Urinary bladder (tissue), 4 donors: ENCODE results near the gene GSS. TPM values are rescaled to one million over a fixed set of nuclear protein-coding genes. Genes with fewer than 3 reads are reported as not detected.

Experiments
- DNase-seq: peaks from one replicate; pipeline ENCODE4 v3.0.0-alpha.2; 2015; ENCODE audit errors: extremely low spot score
- H3K27ac ChIP-seq: one replicate; pipeline ENCODE4 v1.5.1; 2013; ENCODE audit warnings: low read depth, mild to moderate bottlenecking, moderate library complexity
- H3K36me3 ChIP-seq: one replicate; pipeline ENCODE4 v1.6.1; 2013; ENCODE audit warnings: mild to moderate bottlenecking, moderate library complexity; ENCODE audit not compliant: insufficient read depth
- H3K4me1 ChIP-seq: one replicate; pipeline ENCODE4 v1.6.1; 2013; ENCODE audit warnings: mild to moderate bottlenecking, moderate library complexity; ENCODE audit not compliant: insufficient read depth
- H3K4me3 ChIP-seq: one replicate; pipeline ENCODE4 v1.5.1; 2013; ENCODE audit warnings: low read depth, low read length
- WGBS: extraction: QIAGEN DNeasy Blood & Tissue Kit; methylation state at CpG from one replicate; pipeline ENCODE4 v1.1.7; 2013; 5-methylcytosine and 5-hydroxymethylcytosine counted together
- polyA plus RNA-seq: library from polyadenylated mRNA; stranded (reverse); fragments of 200-250 nt; gene quantifications from one replicate; pipeline ENCODE4 v1.2.3, GENCODE V29; 2013
- total RNA-seq: library from RNA; depleted of rRNA; stranded (reverse); fragments of >200 nt; gene quantifications from one replicate; pipeline ENCODE4 v1.2.3, GENCODE V29; 2014
- donor health status: healthy with polysubstance abuse.
- donor health status: healthy.

GSS gene
- total and polyA plus RNA-seq, 2 donors = 24.9 to 27.2 TPM

DNA sequence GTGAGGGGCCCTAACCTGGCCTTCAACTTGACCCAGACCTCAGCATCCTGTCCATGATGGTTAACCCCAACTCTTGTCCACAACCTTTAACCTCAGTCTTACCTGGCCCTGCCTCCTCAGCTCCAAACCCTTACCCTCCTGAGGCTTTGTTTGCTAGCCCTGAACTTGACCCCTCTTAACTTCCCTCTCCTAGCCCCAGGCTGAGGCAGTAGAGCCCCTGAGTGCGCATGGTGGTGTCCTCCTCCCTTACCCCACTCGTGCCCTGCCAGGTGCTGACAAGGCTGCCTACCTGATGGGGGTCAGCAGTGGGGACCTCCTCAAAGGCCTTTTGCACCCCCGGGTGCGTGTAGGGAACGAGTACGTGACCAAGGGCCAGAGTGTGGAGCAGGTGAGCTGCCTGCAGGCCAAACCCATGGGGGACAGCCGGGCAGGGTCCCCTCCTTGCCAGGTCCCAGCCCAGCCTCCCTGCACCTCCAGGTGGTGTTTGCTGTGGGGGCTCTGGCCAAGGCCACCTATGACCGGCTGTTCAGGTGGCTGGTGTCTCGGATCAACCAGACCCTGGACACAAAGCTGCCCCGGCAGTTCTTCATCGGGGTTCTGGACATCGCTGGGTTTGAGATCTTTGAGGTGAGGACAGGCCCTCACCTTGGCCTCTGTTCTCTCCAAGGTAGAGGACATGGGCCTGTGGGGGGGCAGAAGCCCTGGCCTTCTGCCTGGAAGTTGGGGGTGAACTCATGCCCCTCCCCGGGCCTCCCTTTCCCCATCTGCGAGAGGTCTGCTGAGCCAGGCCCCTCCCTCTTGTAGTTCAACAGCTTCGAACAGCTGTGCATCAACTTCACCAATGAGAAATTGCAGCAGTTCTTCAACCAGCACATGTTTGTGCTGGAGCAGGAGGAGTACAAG, 31.9 kb upstream of the GSS start:
- Histone ChIP-seq H3K36me3 (no peaks in the 10 kb centered on the region), H3K4me3 (no peak overlapping the region), H3K27ac (no peak overlapping the region), H3K4me1 (no peaks in the 10 kb centered on the region)
- WGBS = 62% methylated on average over 15 of the region's 15 CpGs
- no peak for DNase-seq

DNA sequence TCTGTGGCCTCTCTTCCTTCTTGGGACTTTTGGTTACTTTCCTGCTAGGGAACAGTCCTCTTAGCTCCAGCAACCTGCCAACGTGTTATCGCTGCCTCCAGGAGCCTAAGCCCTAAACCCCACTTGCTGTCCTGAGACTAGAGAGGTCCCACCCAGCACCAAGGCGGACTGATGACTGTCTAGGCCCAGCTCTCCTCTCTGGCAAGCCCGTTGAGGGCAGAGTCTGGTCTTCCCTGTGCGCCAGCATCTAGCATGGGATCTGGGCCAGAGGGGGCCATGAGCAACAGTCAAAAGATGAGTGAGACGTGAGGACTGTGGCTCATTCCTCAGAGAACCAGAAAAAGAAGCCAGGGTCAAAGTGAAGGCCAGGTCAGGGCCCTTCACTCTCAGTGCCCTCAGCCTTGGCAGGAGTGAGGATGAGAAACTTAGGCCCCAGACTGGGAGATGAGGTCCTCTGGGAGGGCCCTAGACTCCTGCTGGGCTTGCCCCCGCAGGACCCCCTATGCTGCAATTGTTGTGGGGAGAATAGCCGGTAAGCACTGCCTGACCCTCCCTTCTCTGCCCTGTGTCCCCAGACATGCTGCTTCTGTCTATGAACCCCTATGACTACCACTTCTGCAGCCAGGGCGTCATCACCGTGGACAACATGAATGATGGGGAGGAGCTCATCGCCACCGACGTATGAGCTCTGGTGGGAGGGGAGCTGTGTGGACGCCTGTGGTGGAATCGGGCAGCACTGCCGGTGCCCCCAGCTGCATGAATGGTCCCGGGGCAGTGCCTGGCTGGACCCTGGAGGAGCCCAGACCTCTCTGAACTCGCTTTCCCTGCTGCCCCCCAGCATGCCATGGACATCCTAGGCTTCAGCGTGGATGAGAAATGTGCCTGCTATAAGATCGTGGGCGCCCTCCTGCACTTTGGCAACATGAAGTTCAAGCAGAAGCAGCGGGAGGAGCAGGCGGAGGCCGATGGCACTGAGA, 31.0 kb upstream of the GSS start:
- Histone ChIP-seq H3K4me1 (no peaks in the 10 kb centered on the region), H3K27ac (no peak overlapping the region), H3K4me3 (no peak overlapping the region), H3K36me3 (no peaks in the 10 kb centered on the region)
- no peak for DNase-seq
- WGBS = 71% methylated on average over 24 of the region's 24 CpGs

DNA sequence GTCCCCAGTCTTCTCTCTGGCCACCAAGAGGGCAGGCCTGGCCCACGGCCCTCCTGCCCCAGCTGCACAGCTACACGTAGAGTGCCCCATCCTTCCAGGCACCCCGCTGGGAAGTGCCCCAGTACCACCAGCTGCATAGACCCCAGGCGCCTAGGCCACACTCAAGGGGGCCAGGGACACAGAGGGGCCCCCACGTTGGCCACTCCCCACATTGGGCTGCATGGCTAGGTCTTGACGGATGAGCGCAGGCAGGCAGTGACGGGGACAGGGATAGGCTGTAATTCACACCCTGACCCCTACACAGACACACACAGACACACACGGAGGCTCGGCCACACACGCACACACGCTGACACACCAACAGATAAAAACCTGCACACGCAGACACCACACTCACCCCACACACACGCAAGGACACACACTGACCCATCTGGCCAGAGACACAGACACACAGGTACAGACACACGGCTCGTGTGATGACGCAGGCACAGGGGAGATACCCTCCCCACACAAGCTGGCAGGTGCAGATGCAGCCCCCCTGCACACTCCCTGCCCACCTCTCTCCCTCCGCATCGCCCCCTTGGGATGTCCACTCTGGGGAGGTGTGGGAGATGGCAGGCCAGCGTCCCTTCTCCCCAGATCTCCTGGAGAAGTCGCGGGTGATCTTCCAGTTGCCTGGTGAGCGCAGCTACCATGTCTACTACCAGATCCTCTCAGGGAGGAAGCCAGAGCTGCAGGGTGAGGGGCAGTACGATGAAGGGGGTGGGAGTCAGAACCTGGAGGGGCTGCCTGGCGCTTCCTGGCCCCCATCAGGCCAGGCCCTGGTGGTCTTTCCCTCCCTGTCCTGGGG, 30.1 kb upstream of the GSS start:
- DNase-seq = no peak
- Histone ChIP-seq H3K4me3 (no peak overlapping the region), H3K27ac (no peak overlapping the region), H3K36me3 (no peaks in the 10 kb centered on the region), H3K4me1 (no peaks in the 10 kb centered on the region)
- 70% methylated on average over 25 of the region's 25 CpGs for WGBS

DNA sequence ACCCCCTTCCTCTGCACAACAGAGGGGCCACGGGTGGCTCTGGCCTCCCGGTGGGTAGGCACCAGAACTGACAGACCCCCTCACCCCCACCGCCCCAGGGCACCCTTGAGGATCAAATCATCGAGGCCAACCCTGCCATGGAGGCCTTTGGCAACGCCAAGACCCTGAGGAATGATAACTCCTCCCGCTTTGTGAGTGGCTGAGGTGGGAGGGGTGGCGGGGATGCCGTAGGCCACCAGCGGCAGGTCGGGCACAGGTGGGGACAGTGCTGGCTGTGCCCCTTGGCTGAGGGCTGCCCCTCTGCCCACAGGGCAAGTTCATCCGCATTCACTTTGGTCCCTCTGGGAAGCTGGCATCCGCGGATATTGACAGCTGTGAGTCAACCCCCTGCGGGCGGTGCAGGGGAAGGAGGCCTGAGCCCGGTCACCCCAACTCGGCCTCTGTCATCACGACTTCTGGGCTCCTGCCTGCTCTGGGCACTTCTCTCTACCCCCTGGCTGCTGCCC, 29.2 kb upstream of the GSS start:
- Histone ChIP-seq H3K4me1 (no peaks in the 10 kb centered on the region), H3K27ac (no peak overlapping the region), H3K36me3 (no peaks in the 10 kb centered on the region), H3K4me3 (no peak overlapping the region)
- no peak for DNase-seq
- WGBS = 66% methylated on average over 18 of the region's 18 CpGs

DNA sequence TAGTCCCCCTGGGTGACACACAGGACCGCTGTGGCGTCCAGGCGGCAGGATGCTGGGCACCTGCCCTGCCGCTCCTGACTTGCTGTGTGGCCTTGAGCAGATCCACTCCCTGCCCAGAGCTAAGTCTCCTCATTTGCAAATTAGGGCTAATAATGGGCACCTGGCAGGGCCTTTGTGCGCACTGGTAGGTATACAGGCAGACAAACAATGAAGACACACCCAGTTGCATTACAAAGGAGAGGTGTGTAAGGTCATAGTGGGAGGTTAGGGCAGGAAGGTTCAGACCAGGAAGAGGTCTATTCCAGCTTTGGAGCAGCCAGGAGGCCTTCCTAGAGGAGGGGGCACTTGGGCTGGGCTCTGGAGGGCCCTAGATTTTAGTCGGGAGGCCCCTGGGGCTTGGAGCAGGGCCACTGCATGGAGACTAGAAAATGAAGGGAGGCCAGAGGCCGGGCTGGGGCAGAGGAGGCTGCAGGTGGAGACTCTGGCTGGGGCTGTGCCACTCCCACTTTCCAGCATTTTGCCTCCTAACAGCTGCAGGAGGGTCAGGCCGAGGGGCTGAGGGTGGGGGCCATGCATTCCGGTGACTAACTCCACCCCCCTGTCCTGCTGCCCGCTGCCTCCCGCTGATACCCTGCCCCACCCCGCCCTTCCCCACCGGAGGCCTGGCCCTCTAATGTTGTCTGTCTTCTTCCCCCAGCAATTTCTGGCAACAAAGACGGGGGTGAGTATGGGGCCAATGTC, 28.6 kb upstream of the GSS start:
- no peak overlapping the region for H3K27ac ChIP-seq
- H3K36me3 ChIP-seq = no peaks in the 10 kb centered on the region
- 18% methylated on average over 14 of the region's 14 CpGs for WGBS
- no peak for DNase-seq
- no peak overlapping the region for H3K4me3 ChIP-seq
- no peaks in the 10 kb centered on the region for H3K4me1 ChIP-seq

DNA sequence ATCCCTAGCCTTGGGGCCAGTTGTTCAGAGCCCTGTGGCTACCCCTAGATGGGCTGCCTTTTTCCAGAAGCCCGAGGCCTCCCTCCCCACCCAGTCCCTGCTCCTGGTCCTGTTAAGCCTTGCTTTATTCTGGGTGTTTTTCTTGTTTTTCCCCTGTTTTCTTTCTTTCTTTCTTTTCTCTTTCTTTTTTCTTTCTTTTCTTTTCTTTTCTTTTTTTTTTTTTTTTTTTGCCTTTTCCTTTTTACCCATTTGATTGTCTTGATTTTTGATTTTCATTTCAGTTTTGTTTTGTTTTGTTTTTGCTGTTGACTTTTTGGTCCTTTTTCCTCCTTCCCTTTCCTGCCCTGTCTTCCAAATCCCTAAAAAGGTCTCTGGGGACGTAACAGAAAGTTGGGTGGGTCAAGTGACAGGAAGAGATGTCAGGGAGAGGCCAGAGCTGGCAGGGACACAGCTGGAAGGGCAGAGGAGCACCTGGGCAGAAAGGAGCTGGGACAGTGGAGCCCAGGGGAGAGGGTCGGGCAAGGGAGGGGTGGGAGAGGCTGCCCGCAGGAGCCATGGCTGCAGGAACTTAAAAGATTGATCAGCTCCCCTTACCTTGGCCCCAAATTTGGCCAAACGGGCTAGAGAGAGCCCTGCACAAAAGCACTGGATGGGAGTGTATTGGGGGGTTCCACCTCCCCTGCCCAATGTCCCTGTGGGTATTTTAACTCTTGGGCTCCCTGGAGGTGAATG, 27.6 kb upstream of the GSS start:
- Histone ChIP-seq H3K4me1 (no peaks in the 10 kb centered on the region), H3K36me3 (no peaks in the 10 kb centered on the region), H3K4me3 (no peak overlapping the region), H3K27ac (no peak overlapping the region)
- 27% methylated on average over 5 of the region's 5 CpGs for WGBS
- DNase-seq = no peak

DNA sequence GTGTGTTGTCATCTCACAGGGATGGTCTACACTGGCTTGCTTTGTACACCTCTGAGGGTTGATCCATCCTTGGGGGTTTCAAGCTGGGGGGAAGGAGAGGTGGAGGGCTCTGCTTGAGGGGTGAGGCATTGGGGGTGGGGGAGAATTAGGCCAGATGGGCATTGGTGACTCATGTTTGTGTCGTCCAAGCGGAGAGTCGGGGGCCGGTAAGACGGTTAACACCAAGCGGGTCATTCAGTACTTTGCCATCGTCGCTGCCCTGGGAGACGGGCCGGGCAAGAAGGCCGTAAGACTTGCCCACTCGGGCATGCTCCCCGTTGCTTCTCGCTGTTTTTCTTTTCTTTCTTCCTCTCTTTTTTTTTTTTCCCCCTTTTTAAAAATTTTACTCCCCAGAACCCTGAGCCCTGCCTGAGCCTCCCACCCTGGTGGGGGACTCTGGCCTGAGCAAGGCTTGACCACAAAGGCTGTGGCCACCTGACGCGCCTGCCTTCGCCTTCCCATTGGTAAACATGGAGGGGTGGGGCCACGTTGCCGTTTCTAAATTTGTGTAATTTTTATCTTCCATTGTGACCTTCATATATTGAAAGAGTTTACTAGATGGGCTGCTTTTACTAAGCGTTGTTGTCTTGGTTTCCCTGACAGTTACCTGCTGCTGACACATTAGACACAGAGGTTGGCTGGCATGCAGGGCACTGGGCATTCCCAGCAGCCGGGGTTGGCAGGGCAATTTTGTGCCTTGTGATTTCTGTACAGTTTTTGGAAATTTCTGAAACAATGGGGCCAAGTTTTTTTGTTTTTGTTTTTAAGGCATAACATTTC, 26.9 kb upstream of the GSS start:
- Histone ChIP-seq H3K4me3 (no peak overlapping the region), H3K4me1 (no peaks in the 10 kb centered on the region), H3K36me3 (no peaks in the 10 kb centered on the region), H3K27ac (no peak overlapping the region)
- DNase-seq = no peak
- WGBS = 82% methylated on average over 21 of the region's 21 CpGs

DNA sequence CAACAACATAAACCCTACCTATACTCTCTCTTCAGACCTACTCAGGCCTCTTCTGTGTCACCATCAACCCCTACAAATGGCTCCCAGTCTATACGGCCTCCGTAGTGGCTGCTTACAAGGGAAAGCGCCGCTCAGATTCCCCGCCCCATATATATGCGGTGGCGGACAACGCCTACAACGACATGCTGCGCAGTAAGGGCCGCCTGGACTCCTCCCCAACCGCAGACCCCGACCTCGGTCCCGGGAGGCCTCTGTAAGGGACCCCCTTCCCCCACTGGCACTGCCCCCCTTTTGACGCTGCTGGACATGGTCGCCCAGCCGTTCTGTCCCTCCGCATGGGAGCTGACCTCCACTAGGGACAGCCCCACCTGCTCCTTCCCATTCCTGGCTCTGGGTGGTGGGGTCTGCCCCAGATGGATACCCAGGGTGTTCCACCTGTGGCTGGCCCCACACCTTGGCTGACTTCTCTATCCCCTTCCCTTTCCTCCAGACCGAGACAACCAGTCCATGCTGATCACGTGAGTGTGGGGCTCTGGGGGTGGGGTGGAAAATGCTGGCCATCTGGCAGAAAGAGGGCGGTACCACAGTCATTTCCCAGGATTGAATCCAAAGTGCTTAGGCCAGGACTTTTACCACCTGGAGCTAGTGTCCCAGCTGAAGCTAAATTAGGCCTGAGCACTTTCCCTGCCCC, 25.1 kb upstream of the GSS start:
- Histone ChIP-seq H3K4me1 (no peaks in the 10 kb centered on the region), H3K36me3 (no peaks in the 10 kb centered on the region), H3K4me3 (no peak overlapping the region), H3K27ac (no peak overlapping the region)
- DNase-seq = no peak
- WGBS = 82% methylated on average over 22 of the region's 22 CpGs

DNA sequence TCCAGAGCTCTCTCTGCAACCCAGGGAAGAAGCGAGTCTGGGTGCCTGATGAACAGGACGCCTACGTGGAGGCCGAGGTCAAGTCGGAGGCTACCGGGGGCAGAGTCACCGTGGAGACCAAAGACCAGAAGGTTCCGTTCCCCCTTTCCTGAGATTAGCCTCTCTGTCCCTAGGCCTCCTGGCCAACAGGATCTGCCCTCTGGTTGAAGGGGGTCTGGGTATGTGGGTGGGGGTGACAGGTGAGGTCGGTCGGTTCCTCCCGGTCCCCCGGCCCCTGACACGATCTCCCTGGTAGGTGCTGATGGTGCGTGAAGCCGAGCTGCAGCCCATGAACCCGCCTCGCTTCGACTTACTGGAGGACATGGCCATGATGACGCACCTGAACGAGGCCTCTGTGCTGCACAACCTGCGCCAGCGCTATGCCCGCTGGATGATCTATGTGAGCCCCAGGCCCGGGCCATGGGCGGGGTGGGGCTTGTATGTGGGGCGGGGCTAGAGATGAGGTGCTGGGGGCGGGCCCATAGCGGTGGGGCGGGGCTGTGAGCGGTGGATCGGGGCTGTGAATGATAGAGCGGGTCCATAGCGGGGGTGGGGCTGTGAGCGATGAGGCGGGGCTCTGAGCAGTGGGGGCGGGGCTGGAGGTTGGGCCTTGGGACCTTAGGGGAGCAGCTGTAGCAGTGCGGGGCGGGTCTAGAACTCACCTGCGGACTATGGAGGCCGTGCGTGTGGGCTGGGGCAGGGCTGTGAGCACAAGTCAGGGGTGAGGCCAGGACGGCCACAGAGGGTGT, 24.0 kb upstream of the GSS start:
- DNase-seq = no peak
- Histone ChIP-seq H3K4me1 (no peaks in the 10 kb centered on the region), H3K4me3 (no peak overlapping the region), H3K36me3 (no peaks in the 10 kb centered on the region), H3K27ac (no peak overlapping the region)
- 69% methylated on average over 42 of the region's 42 CpGs for WGBS

DNA sequence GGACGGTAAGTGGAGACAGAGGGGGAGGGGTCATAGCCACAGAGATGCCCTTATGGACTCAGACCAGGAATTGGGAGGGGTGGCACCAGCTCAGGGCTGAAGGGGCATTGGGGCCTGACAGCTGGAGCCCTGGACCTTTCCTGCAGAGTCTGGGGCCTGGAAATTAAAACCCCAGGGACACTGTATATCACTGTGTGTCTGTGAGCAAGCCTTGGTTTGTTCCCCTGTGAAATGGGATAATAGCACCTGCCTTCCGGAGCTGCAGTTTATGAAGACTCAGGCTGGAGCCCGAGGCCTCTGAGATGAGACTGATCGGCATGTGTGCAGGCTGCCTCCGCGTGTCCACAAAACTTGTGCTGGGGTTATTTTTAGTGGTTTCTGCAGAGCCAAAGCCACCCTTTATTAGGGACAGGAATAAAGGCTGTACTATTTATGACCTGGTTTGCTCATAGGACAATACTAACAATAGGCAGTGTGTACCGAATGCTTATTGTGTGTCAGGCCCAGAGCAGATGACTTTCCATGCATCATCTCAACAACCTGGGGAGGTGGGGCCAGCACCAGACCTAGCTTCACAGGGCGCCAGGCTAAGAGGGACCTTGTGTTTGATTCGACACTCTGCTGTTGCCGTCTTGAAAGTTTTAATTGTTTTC, 22.6 kb upstream of the GSS start:
- no peaks in the 10 kb centered on the region for H3K36me3 ChIP-seq

More for the DNA sequence above, 22.6 kb upstream of the GSS start:
- Histone ChIP-seq H3K27ac (no peak overlapping the region), H3K4me1 (no peaks in the 10 kb centered on the region), H3K4me3 (no peak overlapping the region)
- no peak for DNase-seq
- 63% methylated on average over 10 of the region's 10 CpGs for WGBS
